Hematopoietic multipotent progenitor cell treated with erythropoietin and hydrocortisone succinate and interleukin-3 and kit ligand, for 6 days (in vitro differentiated cells): ENCODE measurements around the gene BIRC6.
"Not testable (repeated sequence)": the region's sequence is repeated elsewhere in the genome, so short reads cannot be mapped to it uniquely, and the experiment has no call there.

Source experiments
- DNase-seq: peaks from one replicate; pipeline ENCODE4 v3.0.0-alpha.2; 2015

The BIRC6 gene

GRCh38 chr2:32624812-32625211 lies 268.0 kb downstream of the BIRC6 start:
- DNase-seq: no peak

DNA sequence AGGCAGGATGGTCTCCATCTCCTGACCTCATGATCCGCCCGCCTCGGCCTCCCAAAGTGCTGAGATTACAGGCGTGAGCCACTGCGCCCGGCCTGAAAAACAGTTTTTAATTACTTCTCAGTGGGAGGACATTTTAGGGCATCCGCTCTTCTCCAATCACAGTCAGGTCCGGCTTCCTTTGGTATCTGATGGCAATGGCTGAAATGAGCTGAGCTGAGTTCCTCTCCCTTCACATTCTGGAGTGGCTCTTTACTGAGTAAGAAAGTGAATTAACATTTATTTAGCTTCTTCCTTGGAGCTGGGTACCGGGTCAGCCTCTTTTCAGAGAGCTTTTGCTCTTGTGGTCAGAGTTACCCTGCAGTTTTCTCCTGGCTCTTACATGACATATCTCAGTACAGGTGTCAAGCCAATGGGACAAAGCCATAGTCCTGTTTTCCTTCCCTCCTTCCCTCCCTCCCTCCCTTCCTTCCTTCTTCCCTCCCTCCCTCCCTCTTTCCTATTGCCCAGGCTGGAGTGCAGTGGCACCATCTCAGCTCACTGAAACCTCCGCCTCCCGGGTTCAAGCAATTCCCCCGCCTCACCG lies 269.9 kb downstream of the BIRC6 start:
- no peak for DNase-seq

- peak; percentile 50 for DNase-seq
Observed at GRCh38 chr2:32627441-32627813, 270.6 kb downstream of the BIRC6 start.

- peak; percentile 99 for DNase-seq
Observed at GRCh38 chr2:32627814-32628579, 271.2 kb downstream of the BIRC6 start, which contains the start of gene TTC27. TTC27 (plus strand) TSS chr2:32628050; CDS start chr2:32628293, 243 bp downstream.

DNA sequence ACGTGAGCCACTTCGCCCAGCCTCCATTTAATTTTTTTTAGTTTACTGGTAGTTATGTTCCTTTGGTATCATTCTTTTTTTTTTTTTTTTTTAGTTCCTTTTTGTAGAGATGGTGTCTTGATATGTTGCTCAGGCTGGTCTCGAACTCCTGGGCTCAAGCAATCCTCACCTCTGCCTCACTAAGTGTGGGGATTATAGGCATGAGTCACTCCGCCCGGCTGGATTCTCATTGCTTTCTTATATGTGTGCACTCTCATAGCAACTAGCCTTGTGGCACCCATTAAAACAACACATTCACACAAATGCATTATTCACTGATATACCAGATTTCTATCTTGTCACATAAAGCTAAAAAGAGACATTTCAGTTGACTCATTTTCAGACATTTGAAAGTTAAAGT lies 275.3 kb downstream of the BIRC6 start:
- DNase-seq: peak; percentile 68

DNA sequence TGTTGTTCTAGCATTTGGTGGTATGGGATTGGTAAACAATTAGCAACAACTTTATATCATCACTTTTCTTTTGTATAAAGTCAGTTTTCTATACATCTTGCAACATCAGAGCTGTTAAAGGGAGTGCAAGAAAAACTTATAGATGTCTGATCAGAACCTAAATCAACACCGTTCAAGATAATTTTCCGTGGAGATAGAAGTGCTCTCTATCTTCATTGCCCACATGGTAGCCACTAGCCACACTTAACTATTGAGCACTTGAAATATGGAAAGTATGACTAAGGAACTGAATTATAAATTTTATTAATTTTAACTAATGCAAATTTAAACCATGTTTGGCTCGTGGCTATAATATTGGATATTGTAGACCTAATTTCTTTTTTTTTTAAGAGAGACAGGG lies 276.2 kb downstream of the BIRC6 start:
- DNase-seq: peak; percentile 61

- not testable (repeated sequence) for DNase-seq
Observed at GRCh38 chr2:32638548-32638947, 281.7 kb downstream of the BIRC6 start.

DNA sequence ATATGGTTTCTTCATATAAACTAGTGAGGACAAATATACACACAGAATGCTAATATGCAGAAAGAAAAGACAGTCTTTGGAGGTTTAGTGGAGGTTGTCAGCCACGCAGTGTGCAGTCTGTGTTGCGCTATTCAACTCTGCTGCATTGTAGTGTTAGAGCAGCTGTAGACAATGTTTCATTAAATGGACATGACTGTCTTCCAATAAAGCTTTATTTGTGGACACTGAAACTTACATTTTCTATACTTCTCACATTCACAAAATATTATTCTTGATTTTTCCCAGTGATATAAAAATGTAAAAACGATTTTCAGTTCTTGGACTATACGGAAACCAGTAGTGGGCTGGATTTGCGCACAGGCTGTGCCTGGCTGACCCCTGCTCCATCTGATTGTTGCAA lies 284.4 kb downstream of the BIRC6 start:
- DNase-seq: no peak

- DNase-seq: no peak
Observed at GRCh38 chr2:32647180-32647651, 290.4 kb downstream of the BIRC6 start.

- DNase-seq: no peak
Observed at GRCh38 chr2:32652555-32653209, 295.9 kb downstream of the BIRC6 start.

- no peak for DNase-seq
Observed at GRCh38 chr2:32656069-32656468, 299.2 kb downstream of the BIRC6 start.

- no peak for DNase-seq
Observed at GRCh38 chr2:32663864-32664263, 307.0 kb downstream of the BIRC6 start.

- DNase-seq: no peak
Observed at GRCh38 chr2:32666704-32667103, 309.9 kb downstream of the BIRC6 start.

- DNase-seq: no peak
Observed at GRCh38 chr2:32668254-32668653, 311.4 kb downstream of the BIRC6 start.
